ENCODE data around the gene OTOP3.

OTOP3 gene

DNA sequence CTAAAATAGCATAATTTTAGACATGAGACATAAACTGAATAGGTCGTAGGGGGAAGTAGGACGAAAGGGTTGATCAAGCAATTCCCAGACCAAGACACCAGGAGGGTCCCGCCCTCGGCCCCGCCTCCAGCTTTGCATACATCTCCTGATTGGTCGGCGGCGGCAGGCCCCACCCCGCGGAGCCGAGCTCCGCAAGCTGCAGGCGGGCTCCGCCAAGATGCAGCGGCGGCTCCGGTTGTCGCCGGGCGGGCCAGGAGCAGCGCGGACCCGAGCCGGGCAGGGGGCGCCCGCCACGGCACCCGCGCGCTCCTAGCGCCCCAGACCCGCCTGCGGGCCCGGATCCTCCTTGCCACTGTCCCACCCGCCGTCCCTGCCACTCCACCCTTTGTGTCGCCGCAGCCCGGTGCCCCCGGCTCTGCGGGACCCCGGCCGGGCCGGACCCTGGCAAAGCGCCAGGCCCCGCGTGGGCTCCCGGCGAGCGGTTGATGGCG is 51.8 kb downstream of the OTOP3 start, which contains the start of gene CDR2L:
Gene CDR2L (plus strand): TSS at position 215 of the 491 bp plus-strand sequence. CDS start 412 bp downstream, outside the sequence.
- peak; percentile 91 to 95 for DNase-seq (ENCODE audit: low read depth in 2 of 2)

DNA sequence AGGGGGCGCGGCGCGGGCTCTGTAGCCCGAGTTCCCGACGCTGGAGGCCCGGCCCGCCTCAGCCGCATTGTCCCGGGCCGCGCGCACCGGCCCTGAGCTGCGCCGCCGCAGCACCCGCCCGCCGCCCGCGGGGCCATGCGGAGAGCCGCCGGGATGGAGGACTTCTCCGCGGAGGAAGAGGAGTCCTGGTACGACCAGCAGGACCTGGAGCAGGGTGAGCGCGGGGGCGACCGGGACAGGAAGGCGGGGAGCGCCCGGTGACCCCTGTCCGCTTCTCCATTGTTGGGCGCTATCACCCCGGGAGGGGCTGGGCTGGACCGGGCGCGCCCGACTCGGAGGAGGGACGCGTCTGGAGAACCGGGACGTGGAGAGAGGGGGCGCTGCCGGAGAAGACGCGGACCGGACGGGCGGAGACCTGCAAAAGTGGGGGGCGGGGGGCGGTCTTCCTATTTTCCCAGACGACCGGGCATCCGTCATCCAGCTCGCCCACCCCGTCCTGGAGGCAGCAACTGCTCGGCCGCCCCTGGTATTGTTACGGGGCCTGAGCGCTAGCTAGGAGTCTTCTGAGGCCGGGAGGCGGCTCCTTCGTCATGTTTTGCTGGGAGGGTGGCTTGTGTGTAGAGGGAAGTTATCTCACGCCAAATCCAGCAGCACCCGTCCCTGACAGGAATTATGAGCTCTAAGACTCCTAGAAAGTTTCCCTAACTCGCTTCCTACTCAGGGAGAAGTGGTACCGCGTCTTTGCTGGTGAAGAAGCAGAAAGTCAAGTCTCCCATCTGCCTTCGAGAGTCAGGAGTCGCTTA is 52.4 kb downstream of the OTOP3 start:
- peak; percentile 26 for TF ChIP-seq CTCF (IDR thresholded peaks at IDR 0.05; ENCODE audit: low read depth, low read length)
- peak; percentile 76 to 80 for DNase-seq (ENCODE audit: low read depth in 2 of 2)
- H3K4me3 ChIP-seq (replicated peaks in 1 of 2; ENCODE audit: low read depth in 2 of 2, low read length in 2 of 2) = peak overlapping the region; percentile 75 to 80

More for the DNA sequence above, 51.8 kb downstream of the OTOP3 start, which contains the start of gene CDR2L:
- H3K4me3 ChIP-seq (replicated peaks in 1 of 2; ENCODE audit: low read depth in 2 of 2, low read length in 2 of 2) = peak within 1 kb of the TSS; percentile 75 to 80
- no peak for TF ChIP-seq CTCF (IDR thresholded peaks at IDR 0.05; ENCODE audit: low read depth, low read length)

DNA sequence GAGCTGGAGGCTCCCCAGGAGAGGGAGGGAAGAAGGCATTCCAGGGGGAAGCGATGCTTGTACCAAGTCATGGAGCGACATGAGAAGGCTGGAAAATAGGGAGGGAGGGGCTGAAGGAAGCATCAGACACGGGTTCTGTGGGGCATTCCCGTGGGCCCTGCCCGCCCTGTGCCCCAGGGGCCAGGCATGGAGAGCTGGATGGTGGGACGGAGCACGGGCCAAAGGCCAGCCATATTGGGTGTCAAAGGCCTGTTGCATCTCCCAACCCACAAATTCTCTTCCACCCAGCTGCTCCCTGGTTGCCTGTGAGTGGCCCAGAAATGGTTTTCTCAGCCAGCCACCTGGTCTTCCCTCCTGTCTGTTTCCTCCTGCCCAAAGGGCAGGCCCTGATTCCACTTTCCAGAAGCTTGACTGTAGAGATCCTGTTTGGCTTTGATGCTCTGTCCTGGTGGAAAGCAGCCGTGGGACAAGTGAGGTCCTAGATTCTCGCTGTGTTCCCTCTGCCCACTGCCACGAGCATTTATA is 54.9 kb downstream of the OTOP3 start:
- no peak overlapping the region for H3K4me3 ChIP-seq (replicated peaks in 1 of 2; ENCODE audit: low read depth in 2 of 2, low read length in 2 of 2)
- no peak for TF ChIP-seq CTCF (IDR thresholded peaks at IDR 0.05; ENCODE audit: low read depth, low read length)
- DNase-seq (ENCODE audit: low read depth in 2 of 2) = no peak

GRCh38 chr17:74992223-74992622 is 56.5 kb downstream of the OTOP3 start:
- no peak for TF ChIP-seq CTCF (IDR thresholded peaks at IDR 0.05; ENCODE audit: low read depth, low read length)
- H3K4me3 ChIP-seq (replicated peaks in 1 of 2; ENCODE audit: low read depth in 2 of 2, low read length in 2 of 2) = no peak overlapping the region
- DNase-seq (ENCODE audit: low read depth in 2 of 2) = no peak

DNA sequence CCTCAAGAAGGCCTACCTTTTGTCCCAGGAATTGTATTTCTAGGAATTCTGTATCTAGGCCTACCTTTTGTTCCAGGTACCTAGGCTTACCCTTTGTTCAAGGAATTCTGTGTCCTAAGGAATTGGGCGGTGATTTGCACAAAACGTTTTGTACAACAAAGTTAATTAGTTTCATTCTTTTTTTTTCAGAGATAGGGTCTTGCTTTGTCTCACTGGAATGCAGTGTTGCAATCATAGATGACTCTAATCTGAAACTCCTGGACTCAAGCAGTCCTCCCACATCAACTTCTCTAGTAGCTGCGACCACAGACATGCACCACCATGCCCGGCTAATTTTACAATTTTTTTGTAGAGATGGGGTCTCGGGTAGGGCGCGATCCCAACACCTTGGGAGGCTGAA is 58.7 kb downstream of the OTOP3 start:
- TF ChIP-seq CTCF (IDR thresholded peaks at IDR 0.05; ENCODE audit: low read depth, low read length) = no peak
- DNase-seq (ENCODE audit: low read depth in 2 of 2) = peak; percentile 57 to 69

GRCh38 chr17:74995847-74996246 is 60.1 kb downstream of the OTOP3 start:
- DNase-seq (ENCODE audit: low read depth in 2 of 2) = no peak
- H3K4me3 ChIP-seq (replicated peaks in 1 of 2; ENCODE audit: low read depth in 2 of 2, low read length in 2 of 2) = no peak overlapping the region
- no peak for TF ChIP-seq CTCF (IDR thresholded peaks at IDR 0.05; ENCODE audit: low read depth, low read length)

More for the DNA sequence above, 58.7 kb downstream of the OTOP3 start:
- H3K4me3 ChIP-seq (replicated peaks in 1 of 2; ENCODE audit: low read depth in 2 of 2, low read length in 2 of 2) = no peak overlapping the region

Measured in cardiac fibroblast (primary cell).